GM19452 (cell line): Measurements from ENCODE around the gene RIN1.
"Not testable (repeated sequence)": the region's sequence is repeated elsewhere in the genome, so short reads cannot be mapped to it uniquely, and the experiment has no call there.

Experiments
- ATAC-seq: cut with Tn5 transposase; IDR thresholded peaks from one replicate; pipeline ENCODE4 v1.9.1; 2021; ENCODE audit not compliant: unreplicated experiment

Gene RIN1

GRCh38 chr11:66336234-66337102 is at the start of gene RIN1:
TSS of gene RIN1 (minus strand) at chr11:66336434. CDS start at chr11:66336402, 32 bp downstream.
- ATAC-seq: peak; percentile 69

GRCh38 chr11:66384316-66384715 is 48.1 kb upstream of the RIN1 start:
- not testable (repeated sequence) for ATAC-seq

- ATAC-seq: not testable (repeated sequence)
Observed at GRCh38 chr11:66380264-66380663, 44.0 kb upstream of the RIN1 start.

GRCh38 chr11:66373690-66374287 is 37.6 kb upstream of the RIN1 start:
- not testable (repeated sequence) for ATAC-seq

GRCh38 chr11:66373265-66373664 is 37.0 kb upstream of the RIN1 start:
- no peak for ATAC-seq

- peak; percentile 54 for ATAC-seq
Observed at GRCh38 chr11:66371627-66372415, 35.6 kb upstream of the RIN1 start, which contains the start of gene SLC29A2. TSS of gene SLC29A2 (minus strand) at chr11:66371760. CDS start at chr11:66371591, 169 bp downstream.

GRCh38 chr11:66369073-66369894 is 33.0 kb upstream of the RIN1 start:
- no peak for ATAC-seq

GRCh38 chr11:66368484-66368883 is 32.2 kb upstream of the RIN1 start:
- no peak for ATAC-seq

GRCh38 chr11:66367561-66368312 is 31.5 kb upstream of the RIN1 start:
- no peak for ATAC-seq

- ATAC-seq: no peak
Observed at GRCh38 chr11:66366844-66367477, 30.7 kb upstream of the RIN1 start.

GRCh38 chr11:66365711-66366619 is 29.7 kb upstream of the RIN1 start:
- ATAC-seq: no peak

- ATAC-seq: no peak
Observed at GRCh38 chr11:66365166-66365565, 28.9 kb upstream of the RIN1 start.

- no peak for ATAC-seq
Observed at GRCh38 chr11:66363805-66364535, 27.7 kb upstream of the RIN1 start.

- ATAC-seq: no peak
Observed at GRCh38 chr11:66363187-66363601, 27.0 kb upstream of the RIN1 start.

GRCh38 chr11:66362481-66363147 is 26.4 kb upstream of the RIN1 start:
- no peak for ATAC-seq

- no peak for ATAC-seq
Observed at GRCh38 chr11:66361502-66361941, 25.3 kb upstream of the RIN1 start.
